Amygdala (tissue), 56 donors: ENCODE data around the gene RDH14.

Experiments used
- DNase-seq, 56 donors: peaks; one replicate each; lab custom pipeline; 2025; lab: John Stamatoyannopoulos, UW

The RDH14 gene, protein sequence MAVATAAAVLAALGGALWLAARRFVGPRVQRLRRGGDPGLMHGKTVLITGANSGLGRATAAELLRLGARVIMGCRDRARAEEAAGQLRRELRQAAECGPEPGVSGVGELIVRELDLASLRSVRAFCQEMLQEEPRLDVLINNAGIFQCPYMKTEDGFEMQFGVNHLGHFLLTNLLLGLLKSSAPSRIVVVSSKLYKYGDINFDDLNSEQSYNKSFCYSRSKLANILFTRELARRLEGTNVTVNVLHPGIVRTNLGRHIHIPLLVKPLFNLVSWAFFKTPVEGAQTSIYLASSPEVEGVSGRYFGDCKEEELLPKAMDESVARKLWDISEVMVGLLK

DNA sequence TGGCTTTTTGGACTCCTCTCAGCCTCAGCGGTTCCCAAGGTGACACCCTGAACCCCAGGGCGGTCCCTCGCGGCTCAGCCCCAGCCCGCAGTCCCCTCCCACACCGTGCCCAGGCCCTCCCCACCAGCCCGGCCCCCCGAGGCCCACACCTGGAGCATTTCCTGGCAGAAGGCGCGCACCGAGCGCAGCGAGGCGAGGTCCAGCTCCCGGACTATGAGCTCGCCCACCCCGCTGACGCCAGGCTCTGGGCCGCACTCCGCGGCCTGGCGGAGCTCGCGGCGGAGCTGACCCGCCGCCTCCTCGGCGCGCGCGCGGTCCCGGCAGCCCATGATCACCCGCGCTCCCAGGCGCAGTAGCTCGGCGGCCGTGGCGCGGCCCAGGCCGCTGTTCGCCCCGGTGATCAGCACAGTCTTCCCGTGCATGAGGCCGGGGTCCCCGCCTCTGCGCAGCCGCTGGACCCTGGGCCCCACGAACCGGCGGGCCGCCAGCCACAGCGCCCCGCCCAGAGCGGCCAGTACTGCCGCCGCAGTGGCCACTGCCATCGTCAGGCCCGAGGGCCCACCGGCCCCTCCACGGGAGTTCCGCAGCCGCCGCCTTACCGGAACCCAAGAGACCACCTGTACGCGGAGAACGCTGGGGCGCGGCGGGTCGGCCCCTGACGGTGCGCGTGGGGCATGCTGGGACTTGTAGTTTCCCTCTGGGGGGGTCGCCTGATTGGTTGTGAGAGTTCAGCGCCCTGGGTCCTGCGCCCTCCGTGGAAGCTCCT is at the start of gene RDH14:
Gene RDH14, minus strand, starts transcription at position 623 of the 766 bp plus-strand sequence. Its CDS starts 81 bp downstream, at position 542.
- DNase-seq = peak; percentile 58 to 96 (median 91)

DNA sequence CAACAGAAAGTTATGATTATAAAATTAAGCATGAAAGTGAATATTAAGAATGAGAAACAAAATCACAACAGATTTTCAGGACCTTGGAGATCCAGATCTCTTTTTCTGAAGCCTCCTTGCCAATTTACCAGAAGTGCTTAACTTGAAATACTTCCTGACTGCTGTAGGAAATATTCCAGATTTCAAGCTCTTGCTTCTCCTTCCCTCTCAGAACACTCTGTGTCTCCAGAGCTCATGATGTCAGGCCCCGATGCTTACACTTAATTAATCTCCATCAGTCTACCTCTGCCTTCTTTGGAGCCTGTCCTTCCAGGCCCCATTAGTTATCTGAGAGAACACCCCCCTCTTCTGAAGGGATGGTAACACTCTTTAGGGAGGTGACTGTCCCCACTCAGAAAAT is 49.6 kb upstream of the RDH14 start:
- DNase-seq = no peak

DNA sequence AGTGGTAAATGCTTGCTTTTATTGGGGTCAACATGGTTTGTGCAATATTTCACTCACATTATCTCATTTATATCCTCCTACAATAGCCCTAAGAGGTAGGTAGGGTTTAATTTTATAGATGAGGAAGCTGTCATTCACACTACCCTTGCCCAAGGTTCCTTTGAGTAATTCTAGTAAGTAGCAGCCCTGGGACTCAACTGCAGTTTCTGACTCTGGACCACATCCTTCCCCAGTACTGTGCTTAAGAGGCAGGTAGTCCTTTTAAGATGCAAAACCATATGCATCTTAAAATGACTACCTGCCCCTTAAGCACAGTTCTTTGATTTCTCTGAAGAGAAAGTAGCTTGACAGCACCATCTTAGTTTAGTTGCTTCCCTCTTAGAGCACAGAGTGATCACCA is 44.7 kb upstream of the RDH14 start:
- DNase-seq = no peak

DNA sequence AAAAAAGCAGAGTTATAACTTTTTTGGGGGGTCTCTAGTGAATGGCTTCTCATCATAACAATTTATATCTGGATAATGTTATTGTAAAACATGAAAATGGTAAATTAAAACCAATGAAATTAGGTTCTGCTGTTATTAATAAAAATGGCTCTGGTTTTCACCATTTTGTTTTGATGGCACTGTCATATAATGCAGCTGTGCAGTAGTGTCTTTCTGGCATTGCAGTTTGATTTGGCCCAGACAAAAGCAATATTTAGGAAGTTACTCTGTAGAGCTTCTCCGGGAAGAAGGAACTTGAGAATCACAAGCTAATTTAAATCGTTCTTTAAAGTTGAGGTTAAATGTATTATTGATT is 44.1 kb upstream of the RDH14 start:
- no peak for DNase-seq

DNA sequence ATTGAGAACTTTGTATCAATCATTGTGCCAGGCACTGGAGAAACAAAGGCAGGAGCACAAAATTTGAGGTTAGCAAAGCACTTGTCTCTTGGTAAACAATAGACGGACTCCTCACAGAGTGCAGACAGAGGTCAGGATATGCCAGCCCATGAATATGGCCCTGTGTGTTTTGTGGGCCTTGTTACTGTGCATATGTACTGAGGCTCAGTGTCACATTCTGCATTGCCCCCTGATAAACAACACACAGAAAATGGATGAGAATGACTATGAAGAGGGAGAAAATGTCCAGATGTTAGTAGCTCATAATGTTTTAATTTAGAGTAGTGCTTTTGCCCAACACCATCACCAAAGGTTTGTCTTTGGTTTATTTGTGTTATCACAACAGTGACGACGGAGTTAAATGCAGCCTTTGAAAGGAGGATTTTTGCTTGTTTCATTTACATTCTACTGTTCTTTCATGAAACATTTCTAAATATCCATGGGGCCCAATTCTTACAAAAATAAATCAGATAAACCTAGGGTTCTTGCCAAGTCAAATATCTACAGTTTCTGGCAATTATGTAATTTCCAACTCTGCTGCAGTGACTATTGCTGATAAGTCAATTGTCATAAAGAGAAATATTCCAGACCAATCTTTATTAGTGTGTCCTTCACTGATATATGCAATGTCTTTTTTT is 43.5 kb upstream of the RDH14 start:
- DNase-seq = no peak

DNA sequence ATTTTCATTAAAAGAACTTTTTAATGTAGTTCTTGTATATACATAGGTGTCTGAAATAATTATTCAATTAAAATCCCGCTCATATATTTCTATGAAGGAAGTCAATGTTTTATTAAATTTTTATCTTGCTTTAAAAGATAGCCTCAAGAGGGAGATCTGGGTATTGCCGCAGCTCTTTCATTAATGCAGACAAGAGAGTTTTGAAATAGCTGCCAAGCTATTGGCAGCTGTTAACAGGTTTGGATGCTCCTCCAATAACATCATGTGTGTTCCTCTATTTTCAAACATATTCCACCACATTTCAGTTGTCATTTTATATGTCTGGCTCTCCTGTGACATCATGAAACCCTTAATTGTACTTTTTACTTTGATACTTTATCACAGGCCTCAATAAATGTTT is 41.8 kb upstream of the RDH14 start:
- no peak for DNase-seq

DNA sequence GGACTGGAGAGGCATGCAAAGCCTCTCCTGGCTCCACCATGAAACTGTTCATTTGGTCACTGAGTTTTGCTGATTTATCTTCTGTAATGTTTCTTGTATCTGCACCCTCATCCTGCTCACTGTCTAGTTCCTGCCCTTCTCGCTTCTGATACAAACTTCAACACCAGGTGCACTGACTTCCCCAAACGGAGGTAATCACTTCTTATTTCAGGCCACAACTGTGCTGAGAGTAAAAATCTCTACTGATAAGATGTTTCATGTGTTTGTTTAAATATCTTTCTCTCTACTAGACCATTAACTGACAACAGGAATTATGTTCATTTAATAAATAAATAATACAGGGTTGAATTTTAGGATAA is 39.8 kb upstream of the RDH14 start:
- no peak for DNase-seq

DNA sequence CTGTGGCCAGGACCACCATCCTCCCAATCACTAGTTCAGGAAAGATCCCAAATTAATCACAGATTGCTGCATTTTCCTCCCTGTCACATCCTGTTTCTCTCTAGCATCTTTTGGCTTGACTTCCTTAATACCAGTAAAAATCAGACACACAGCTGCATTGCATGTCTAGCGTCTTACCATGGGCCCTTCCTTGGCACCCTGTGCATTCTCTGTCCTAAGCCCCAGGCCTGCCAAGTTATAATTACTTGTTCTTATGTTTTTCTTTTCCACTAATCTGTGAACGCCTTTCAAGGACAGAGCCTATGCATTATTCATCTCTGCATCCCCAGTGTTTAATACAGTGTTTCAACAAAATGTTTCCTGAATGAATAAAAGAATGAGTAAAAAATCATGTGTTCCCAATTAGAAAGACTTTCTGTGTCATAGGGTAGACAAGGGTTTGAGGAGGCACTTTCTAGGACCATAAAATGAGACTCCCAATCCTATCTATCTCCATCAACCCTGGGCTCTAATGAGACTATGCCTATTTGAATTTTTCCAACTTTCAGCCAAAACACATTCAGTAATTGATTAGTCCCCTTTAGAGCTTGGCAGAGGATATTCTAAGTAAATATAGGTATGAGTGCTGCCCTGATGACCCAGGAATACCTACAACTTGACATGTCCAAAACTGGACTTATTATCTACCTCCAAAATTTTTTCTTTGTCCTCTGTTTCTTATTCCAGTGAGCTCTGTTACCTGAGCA is 39.2 kb upstream of the RDH14 start:
- DNase-seq = no peak

DNA sequence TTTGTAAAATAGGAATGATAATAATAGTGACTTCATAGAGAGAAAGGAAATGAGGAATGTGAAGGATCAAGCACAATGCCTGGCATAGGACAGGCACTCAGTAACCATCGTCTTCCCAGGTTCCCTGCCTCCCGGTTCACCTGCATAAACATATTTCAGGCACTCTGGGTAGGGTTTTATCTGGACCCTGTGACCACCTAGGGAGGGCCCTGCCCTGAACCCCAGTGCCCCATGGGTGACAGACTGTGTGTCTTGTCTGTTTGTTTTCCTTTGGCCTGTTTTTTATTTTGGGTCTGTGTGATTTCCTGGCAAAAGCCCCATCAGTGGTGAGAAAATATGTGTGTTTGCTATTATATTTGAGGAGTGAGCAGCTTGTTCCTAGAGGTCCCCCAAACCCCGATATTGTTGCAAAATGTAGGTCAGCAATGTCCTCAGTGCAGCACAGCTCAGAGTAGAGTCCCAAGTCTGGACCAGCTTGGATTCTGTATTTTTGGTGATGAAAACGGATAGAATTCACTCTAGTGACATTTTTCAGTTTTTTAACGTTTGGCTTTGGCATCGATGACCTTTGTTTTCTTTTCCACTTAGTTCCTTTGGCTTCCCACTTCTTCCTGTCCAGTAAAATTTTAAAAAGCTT is 38.5 kb upstream of the RDH14 start:
- no peak for DNase-seq

DNA sequence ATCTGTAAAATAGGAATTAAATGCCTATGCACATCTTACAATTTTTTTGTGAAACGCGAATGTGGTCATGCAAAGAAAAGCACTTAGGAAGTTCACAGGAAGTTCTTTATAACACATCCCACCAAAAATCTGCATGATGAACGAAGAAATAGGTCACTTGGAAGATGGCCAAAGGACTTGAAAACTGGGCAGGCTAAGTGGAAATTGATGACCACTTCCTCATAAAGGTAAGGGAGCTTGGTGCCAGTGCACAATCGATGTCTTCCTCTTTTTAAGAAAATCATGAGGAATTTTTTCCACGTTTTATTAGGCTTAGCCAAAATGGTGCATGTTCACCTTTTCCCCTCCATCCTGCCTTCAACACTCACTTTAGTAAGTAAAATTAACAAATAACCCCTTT is 37.2 kb upstream of the RDH14 start:
- DNase-seq = no peak

DNA sequence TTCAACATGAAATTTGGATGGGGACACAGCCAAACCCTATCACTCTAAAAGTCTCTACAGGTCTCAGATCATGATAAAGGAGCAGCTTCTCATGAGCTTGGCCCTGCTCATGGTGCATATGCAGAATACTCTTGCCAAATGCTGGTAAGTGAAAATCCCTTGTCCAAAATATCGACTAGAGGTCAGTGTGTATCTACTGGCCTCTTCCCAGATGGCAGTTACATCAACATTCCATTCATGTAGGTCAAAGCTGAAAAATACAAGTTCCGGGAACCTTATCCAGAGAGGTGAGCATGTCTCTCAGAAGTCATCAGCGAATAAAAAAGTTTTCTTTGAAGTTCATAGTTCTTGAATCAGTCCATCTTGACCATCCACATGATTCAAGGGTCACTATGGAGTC is 36.5 kb upstream of the RDH14 start:
- DNase-seq = no peak

DNA sequence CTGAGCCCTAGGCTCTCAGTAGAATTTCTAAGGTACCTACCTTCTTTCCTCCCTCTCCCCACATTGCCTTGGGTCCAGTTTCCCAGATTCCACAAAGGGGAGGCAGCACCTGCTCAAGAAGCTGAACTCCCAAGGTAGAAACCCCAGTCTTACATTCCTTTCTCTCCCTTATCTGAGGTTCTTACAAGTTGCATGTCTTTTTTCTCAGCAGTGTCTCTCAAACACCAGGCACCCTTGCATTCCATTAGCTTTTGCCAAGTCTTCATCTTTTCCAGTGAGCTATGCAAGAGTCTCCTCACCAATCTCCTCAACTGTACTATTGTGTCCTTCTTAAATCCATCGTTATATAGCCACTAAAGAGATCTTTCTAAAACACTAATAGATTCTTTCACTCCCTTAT is 33.0 kb upstream of the RDH14 start:
- no peak for DNase-seq

DNA sequence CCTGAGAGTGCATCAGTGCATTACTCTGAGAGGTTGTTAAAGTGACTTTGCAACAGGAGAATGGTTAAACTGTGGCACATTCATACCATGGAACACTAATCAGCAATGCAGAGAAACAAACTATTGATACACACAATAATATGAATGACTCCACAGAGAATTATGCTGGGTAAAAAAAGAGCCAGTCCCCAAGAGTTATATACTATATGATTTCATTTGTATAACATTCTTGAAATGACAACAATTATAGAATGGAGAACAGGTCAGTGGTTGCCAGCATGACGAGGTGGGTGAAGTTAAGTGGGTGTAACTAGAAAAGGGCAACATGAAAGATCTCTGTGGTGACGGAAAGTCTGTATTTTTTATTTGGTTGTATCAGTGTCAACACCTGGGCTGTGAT is 31.9 kb upstream of the RDH14 start:
- no peak for DNase-seq

DNA sequence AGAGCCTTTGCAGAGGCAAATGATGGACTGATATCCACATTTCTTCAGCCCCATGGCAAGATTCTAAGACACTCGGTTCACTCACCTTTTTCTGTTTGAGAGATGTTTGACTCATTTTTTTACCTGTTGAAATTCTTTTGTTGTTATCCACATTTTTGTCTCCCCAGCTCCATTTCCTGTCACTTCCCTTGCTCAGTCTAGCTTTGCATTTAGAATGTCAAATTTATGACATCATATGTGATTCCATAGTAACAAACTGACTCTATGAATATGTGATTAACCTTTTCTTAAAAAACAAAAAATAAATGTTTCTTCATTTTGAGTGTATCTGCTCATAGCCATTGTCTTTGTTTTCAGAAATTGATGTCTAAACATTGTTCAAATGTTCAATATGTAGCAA is 28.9 kb upstream of the RDH14 start, which contains the start of gene NT5C1B:
Gene NT5C1B, minus strand, starts transcription at position 216 of the 400 bp plus-strand sequence. Its CDS starts 101 bp downstream, at position 115.
- no peak for DNase-seq

DNA sequence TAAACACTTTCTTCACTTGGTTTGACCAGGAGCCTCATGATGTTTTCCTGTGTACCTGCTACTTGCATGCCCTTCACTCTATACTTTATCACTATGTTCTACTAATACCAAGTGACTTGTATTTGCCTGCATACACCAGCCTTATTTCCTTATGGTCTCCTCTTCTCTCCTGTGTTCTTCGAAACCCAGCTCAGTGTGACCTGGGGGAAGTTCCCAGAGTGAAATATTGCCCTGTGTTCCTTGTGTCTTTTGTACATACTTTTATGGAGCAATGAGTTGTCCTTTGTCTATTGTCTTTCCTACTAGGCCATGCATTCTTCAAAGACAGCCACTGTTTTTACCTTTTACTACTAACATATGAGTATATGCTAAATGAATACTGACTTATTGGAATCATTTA is 28.3 kb upstream of the RDH14 start:
- no peak for DNase-seq

DNA sequence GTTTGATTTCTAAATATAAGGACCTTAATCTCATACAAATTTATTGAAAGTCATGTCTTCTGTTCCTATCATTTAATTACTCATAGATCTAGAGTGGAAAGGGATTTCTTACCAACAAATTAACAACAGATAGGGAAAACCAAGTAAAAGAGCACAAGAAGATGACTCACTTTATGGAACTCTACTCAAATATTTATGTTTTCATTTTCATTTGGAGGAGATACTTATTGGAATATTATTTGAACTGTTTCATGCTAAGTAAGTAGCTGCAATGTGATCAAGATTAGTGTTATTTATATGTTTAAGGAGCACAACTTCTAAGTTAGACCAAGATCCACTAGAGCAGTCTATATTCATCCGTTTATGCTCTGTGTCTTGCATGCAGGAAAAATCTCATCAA is 27.6 kb upstream of the RDH14 start:
- no peak for DNase-seq

DNA sequence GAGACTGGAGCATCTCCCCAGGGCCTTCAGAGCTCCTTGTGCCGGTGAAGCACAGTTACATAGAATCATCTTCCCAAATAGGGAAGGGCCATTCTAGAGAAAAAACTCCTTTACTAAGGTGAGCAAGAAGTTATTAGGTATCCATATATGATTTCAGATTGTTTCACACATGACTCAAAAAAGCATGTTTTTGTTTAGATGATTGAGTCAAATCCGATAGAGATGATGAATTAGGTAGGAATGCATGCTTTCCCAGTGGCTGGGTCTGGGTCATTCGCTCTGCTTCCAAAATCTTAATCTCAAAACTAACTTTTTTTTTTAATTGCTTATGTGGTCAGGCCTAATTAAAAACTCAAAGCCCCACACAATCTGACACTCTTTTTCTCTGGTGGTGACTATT is 25.1 kb upstream of the RDH14 start:
- DNase-seq = no peak

DNA sequence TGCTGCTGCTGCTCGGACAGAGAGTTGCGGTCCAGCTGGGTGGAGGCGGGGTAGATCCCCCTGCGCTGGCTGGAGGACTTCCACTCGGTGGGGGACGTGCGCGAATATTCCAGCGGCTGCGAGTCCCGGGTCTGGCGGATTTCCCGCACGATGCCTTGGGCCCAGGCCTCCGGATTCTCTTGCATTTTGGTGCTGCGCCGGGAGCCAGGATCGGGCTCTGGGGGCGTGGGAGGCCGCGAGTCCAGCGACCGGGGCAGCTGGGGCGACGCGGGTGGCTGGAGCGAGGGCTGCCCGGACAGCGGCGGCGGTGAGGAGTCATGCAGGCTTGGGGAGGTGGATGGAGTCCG is 24.1 kb upstream of the RDH14 start:
- DNase-seq = no peak

DNA sequence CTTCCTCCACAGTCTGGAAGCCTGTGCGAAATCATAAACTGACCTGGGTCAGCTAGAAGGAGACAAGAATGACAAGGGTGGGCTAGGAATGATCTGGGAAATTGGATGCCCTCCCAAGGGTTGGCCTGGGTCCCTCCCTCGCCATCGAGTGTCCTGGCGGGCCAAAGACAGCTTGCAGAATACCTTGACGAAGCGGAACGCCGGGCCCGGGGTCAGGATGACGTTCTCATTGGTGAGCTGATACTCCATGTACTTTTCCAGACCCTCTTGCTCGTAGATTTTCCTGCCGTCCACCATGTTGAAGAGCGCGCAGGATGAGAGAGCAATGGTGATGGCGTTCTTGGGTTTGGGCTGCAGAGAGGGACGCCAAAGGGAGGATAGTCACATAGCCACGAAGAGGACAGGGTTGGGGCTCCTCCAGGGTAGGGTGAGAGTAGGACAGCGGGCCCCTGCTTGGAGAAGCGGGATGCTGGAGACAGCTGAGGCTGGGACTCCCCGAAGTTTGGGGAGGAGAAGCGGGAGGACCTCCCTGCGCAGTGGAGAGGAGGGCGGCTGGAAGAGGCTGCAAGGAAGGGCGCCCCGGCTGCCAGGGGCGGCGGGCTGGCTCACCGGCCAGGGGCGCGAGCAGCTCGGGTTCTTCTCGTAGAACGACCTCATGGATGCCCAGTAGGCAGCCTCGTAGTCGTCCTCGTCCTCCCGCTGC is 23.6 kb upstream of the RDH14 start:
- no peak for DNase-seq

DNA sequence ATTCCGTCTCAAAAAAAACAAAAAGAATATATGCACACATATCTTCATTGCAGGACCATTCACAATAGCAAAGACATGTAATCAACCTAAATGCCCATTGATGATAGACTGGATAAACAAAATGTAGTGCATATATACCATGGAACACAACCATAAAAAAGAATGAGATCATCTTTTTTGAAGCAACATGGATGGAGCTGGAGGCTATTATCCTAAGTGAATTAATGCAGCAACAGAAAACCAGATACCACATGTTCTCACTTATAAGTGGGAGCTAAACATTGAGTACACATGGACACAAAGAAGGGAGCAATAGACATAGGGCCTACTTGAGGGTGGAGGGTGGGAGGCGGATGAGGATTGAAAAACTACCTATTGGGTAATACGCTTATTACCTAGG is 20.2 kb upstream of the RDH14 start:
- no peak for DNase-seq
